Endothelial cell of umbilical vein (primary cell): ENCODE results near the gene IGF2R. TPM values are rescaled to one million over a fixed set of nuclear protein-coding genes. Genes with fewer than 3 reads are reported as not detected.

ENCODE experiments used
- BruUV-seq: library from RNA; stranded (reverse); fragments of 400-500 nt; replicated peaks from 2 replicates; lab custom pipeline; 2021; lab: Mats Ljungman, UMichigan
- CTCF ChIA-PET: fragments of 300-600, 350-600 bp; sonication (Branson Sonifier 250); formaldehyde crosslinking; loops from one replicate; lab custom pipeline; 2021; ENCODE audit warnings: antibody characterized with exemption, inconsistent platforms; lab: Charles Lee
- POLR2A ChIA-PET: fragments of 300-600, 350-600 bp; sonication (Branson Sonifier 250); formaldehyde crosslinking; loops from one replicate; lab custom pipeline; 2021; ENCODE audit warnings: antibody characterized with exemption, inconsistent platforms; lab: Charles Lee
- DNase-seq: peaks from one replicate; pipeline ENCODE4 v3.0.0-alpha.2; 2011; ENCODE audit warnings: low read depth, low spot score
- FAIRE-seq: peaks from 2 replicates; lab custom pipeline; 2011; peaks lifted over from hg19 to GRCh38; lab: Jason Lieb, UNC
- H2AFZ ChIP-seq: 2 replicates; pipeline ENCODE4 v1.6.0; 2012; ENCODE audit warnings: low read depth, low read length, control low read depth, inconsistent platforms
- H3K27ac ChIP-seq: 2 replicates; pipeline ENCODE4 v1.5.1; 2011; ENCODE audit warnings: low read depth, mild to moderate bottlenecking, control low read depth, low read length, moderate library complexity; ENCODE audit not compliant: insufficient read depth
- H3K27me3 ChIP-seq, 2 experiments: 2 replicates each; pipeline versions ENCODE4 v1.6.0 to v1.6.1; 2011; ENCODE audit warnings: low read length in 2 of 2, mixed read lengths in 1 of 2; ENCODE audit not compliant: control insufficient read depth in 2 of 2, insufficient read depth in 2 of 2
- H3K36me3 ChIP-seq, 2 experiments: 2 replicates in 1 of 2; 3 replicates in 1 of 2; pipeline ENCODE4 v1.5.1; 2011; ENCODE audit warnings: low read length in 2 of 2, mild to moderate bottlenecking in 1 of 2, moderate library complexity in 1 of 2; ENCODE audit not compliant: control insufficient read depth in 2 of 2, insufficient read depth in 2 of 2; ENCODE audit errors: extremely low read depth in 1 of 2
- H3K4me1 ChIP-seq: 3 replicates; pipeline ENCODE4 v1.5.1; 2011; ENCODE audit warnings: mild to moderate bottlenecking, low read length; ENCODE audit not compliant: control insufficient read depth, insufficient read depth; ENCODE audit errors: extremely low read depth
- H3K4me2 ChIP-seq: 2 replicates; pipeline ENCODE4 v1.6.1; 2011; ENCODE audit warnings: low read length, control low read depth, mixed read lengths; ENCODE audit not compliant: insufficient read depth
- H3K4me3 ChIP-seq, 3 experiments: fragments of 200-600 bp in 1 of 3; sonication (generic), shearing (Covaris generic) in 1 of 3; replicated peaks in 1 of 3; 2 replicates each; pipeline ENCODE4 v1.5.1; 2011 to 2016; ENCODE audit warnings: control low read depth in 3 of 3, low read length in 3 of 3, mild to moderate bottlenecking in 2 of 3, inconsistent platforms in 1 of 3, low read depth in 1 of 3, moderate library complexity in 1 of 3; ENCODE audit not compliant: insufficient read depth in 1 of 3
- H3K79me2 ChIP-seq: 2 replicates; pipeline ENCODE4 v1.6.0; 2012; ENCODE audit warnings: low read length, inconsistent platforms; ENCODE audit not compliant: control insufficient read depth, insufficient read depth
- H3K9ac ChIP-seq: replicated peaks from 2 replicates; pipeline ENCODE3; 2011; ENCODE audit warnings: low read length, control low read depth; ENCODE audit not compliant: insufficient read depth; ENCODE audit errors: extremely low read depth
- H3K9me1 ChIP-seq: replicated peaks from 3 replicates; pipeline ENCODE4 v1.6.0; 2011; ENCODE audit warnings: mild to moderate bottlenecking, low read length; ENCODE audit not compliant: control insufficient read depth, insufficient read depth; ENCODE audit errors: extremely low read depth
- H3K9me3 ChIP-seq: replicated peaks from 2 replicates; pipeline ENCODE4 v1.5.1; 2012; ENCODE audit warnings: low read length, inconsistent platforms; ENCODE audit not compliant: control insufficient read depth, insufficient read depth
- H4K20me1 ChIP-seq: replicated peaks from 2 replicates; pipeline ENCODE3; 2011; ENCODE audit warnings: mild to moderate bottlenecking, low read length; ENCODE audit not compliant: control insufficient read depth, insufficient read depth; ENCODE audit errors: extremely low read depth
- CTCF ChIP-seq, 2 donors: IDR thresholded peaks; 1 replicate in 1 of 2; 2 replicates in 1 of 2; pipeline ENCODE4 v1.5.1; 2011; ENCODE audit warnings: low read length in 2 of 2, mild to moderate bottlenecking in 2 of 2, moderate library complexity in 2 of 2, control low read depth in 1 of 2, inconsistent platforms in 1 of 2, low read depth in 1 of 2; ENCODE audit not compliant: insufficient read depth in 1 of 2; ENCODE audit errors: extremely low read depth in 1 of 2
- EZH2 ChIP-seq: IDR thresholded peaks from 2 replicates; pipeline ENCODE4 v1.6.1; 2012; ENCODE audit warnings: borderline replicate concordance, low read depth, mild to moderate bottlenecking, moderate library complexity, low read length, inconsistent platforms; ENCODE audit not compliant: severe bottlenecking
- FOS ChIP-seq: IDR thresholded peaks from 2 replicates; pipeline ENCODE4 v1.6.1; 2011; ENCODE audit warnings: mild to moderate bottlenecking, low read length, moderate library complexity, borderline replicate concordance; ENCODE audit not compliant: insufficient read depth
- GATA2 ChIP-seq: IDR thresholded peaks from 2 replicates; pipeline ENCODE4 v1.7.0; 2011; ENCODE audit warnings: low read depth, mild to moderate bottlenecking, moderate library complexity, mixed read lengths, low read length; ENCODE audit not compliant: insufficient read length, insufficient read depth
- JUN ChIP-seq: IDR thresholded peaks from 2 replicates; pipeline ENCODE4 v1.6.1; 2011; ENCODE audit warnings: borderline replicate concordance, low read depth; ENCODE audit not compliant: insufficient read length, insufficient read depth
- MAX ChIP-seq: IDR thresholded peaks from 2 replicates; pipeline ENCODE4 v1.6.1; 2011; ENCODE audit not compliant: insufficient read depth, insufficient read length
- MYC ChIP-seq: IDR thresholded peaks from one replicate; pipeline ENCODE4 v1.6.1; 2011; ENCODE audit warnings: mild to moderate bottlenecking, low read depth, low read length
- POLR2A ChIP-seq: IDR thresholded peaks from 2 replicates; pipeline ENCODE4 v1.6.1; 2012; ENCODE audit warnings: low read depth, mild to moderate bottlenecking, control low read depth, low read length
- POLR2AphosphoS5 ChIP-seq: IDR thresholded peaks from 2 replicates; pipeline ENCODE4 v1.6.1; 2012; ENCODE audit warnings: low read depth, mild to moderate bottlenecking, control low read depth, low read length, moderate library complexity; ENCODE audit not compliant: insufficient read depth
- dilution Hi-C: fragments of 300-500 bp; cut with MboI; formaldehyde crosslinking; loops from one replicate; pipeline ENCODE4 v1.15.0; 2019; ENCODE audit warnings: low sequenced_read_pairs; ENCODE audit not compliant: extremely low pct_ligation_motif_present
- intact Hi-C: fragments of 100-400 bp; cut with micrococcal nuclease; formaldehyde crosslinking; loops from one replicate; pipeline ENCODE4 v1.10.0; 2022
- polyA plus RNA-seq, 4 experiments: library from polyadenylated mRNA; depleted of rRNA in 3 of 4; stranded (reverse) in 3 of 4; unstranded in 1 of 4; fragments of >200 nt; gene quantifications; 2 replicates each; pipeline versions ENCODE4 v1.2.1 to v1.2.3, GENCODE V29; 2011 to 2012; ENCODE audit warnings: missing spikeins in 1 of 4
- total RNA-seq: library from RNA; stranded (reverse); gene quantifications from 2 replicates; pipeline ENCODE4 v1.2.3, GENCODE V29; 2021

Gene IGF2R
- total and polyA plus RNA-seq, 2 donors (not counting 3 experiments of a cell fraction or from before 2014, with no cell fraction given): 16.3 to 60.2 TPM

GRCh38 chr6:159977255-159977903 is 8.5 kb downstream of the IGF2R start:
- Histone ChIP-seq H3K9me3 (no peaks in the 10 kb centered on the region), H4K20me1 (peaks cover 5% of the 10 kb centered on the region), H3K27me3 (peaks cover 0 to 4% of the 10 kb centered on the region in 2 experiments), H3K27ac (no peak overlapping the region), H3K4me3 (no peak overlapping the region), H3K9me1 (no peaks in the 10 kb centered on the region), H3K4me2 (no peak overlapping the region), H3K4me1 (peaks cover 21% of the 10 kb centered on the region), H3K79me2 (peaks cover 3% of the 10 kb centered on the region), H2AFZ (no peak overlapping the region), H3K9ac (no peak overlapping the region), H3K36me3 (no peaks in the 10 kb centered on the region)
- FAIRE-seq (no peak), DNase-seq (no peak)
- intact Hi-C loops (no loop called here), dilution Hi-C loops (no loop called here)
- no peak for TF ChIP-seq MYC
- BruUV-seq: no TSS peak
- ChIA-PET CTCF (interaction anchor here (0.7 kb wide), 1 partner anchor 60 kb away, joined by 3 read pairs; no protein-coding TSS in a partner anchor), POLR2A (no interaction called here)

- no TSS peak for BruUV-seq
- H3K27ac ChIP-seq: no peak overlapping the region
- H3K79me2 ChIP-seq: peaks cover 3% of the 10 kb centered on the region
- peaks cover 7% of the 10 kb centered on the region for H4K20me1 ChIP-seq
- H2AFZ ChIP-seq: no peak overlapping the region
- DNase-seq (no peak), FAIRE-seq (no peak)
- ChIA-PET CTCF (no interaction called here), POLR2A (no interaction called here)
- no peak overlapping the region for H3K4me3 ChIP-seq
- intact Hi-C loops: no loop called here
- no peak overlapping the region for H3K4me2 ChIP-seq
- no peak for TF ChIP-seq EZH2
- no peak for TF ChIP-seq GATA2
- TF ChIP-seq MYC: no peak
- TF ChIP-seq JUN: no peak
- no peak for TF ChIP-seq CTCF (IDR thresholded peaks at IDR 0.05; ENCODE audit: extremely low read depth in 1 of 2, insufficient read depth in 1 of 2, low read depth in 1 of 2, low read length in 2 of 2)
- TF ChIP-seq FOS: no peak
- no peak for TF ChIP-seq MAX
- no peak for TF ChIP-seq POLR2A
- no peak for TF ChIP-seq POLR2AphosphoS5
- H3K36me3 ChIP-seq: no peaks in the 10 kb centered on the region
- no peaks in the 10 kb centered on the region for H3K9me1 ChIP-seq
- peaks cover 21% of the 10 kb centered on the region for H3K4me1 ChIP-seq
- dilution Hi-C loops: no loop called here
- H3K27me3 ChIP-seq: peaks cover 0 to 9% of the 10 kb centered on the region in 2 experiments
- H3K9me3 ChIP-seq: no peaks in the 10 kb centered on the region
- H3K9ac ChIP-seq: no peak overlapping the region
Observed at GRCh38 chr6:159977904-159978268, 9.0 kb downstream of the IGF2R start.
